ENCODE measurements around the gene PSMD11. TPM values are rescaled to one million over a fixed set of nuclear protein-coding genes. Genes with fewer than 3 reads are reported as not detected.

PSMD11 gene
- total RNA-seq, 1 donor from 2014 or later = 110 TPM

- Mint-ChIP-seq H3K4me1 (ENCODE audit: unreplicated experiment) (peaks cover 3% of the 10 kb centered on the region), H3K4me3 (ENCODE audit: unreplicated experiment) (no peak overlapping the region), H3K27me3 (ENCODE audit: unreplicated experiment) (peaks cover 5% of the 10 kb centered on the region), H3K27ac (ENCODE audit: unreplicated experiment) (no peak overlapping the region), H3K36me3 (ENCODE audit: low read depth, unreplicated experiment) (peaks cover 45% of the 10 kb centered on the region), H3K9me3 (ENCODE audit: unreplicated experiment) (no peaks in the 10 kb centered on the region)
- TF ChIP-seq CTCF (IDR thresholded peaks at IDR 0.05; ENCODE audit: unreplicated experiment) = no peak
- DNase-seq (ENCODE audit: low spot score) = no peak
Measured at GRCh38 chr17:32481193-32481592, 36.9 kb downstream of the PSMD11 start.

- peaks cover 7% of the 10 kb centered on the region for H3K27me3 Mint-ChIP-seq (ENCODE audit: unreplicated experiment)
- no peaks in the 10 kb centered on the region for H3K9me3 Mint-ChIP-seq (ENCODE audit: unreplicated experiment)
- TF ChIP-seq CTCF (IDR thresholded peaks at IDR 0.05; ENCODE audit: unreplicated experiment) = no peak
- peaks cover 5% of the 10 kb centered on the region for H3K4me1 Mint-ChIP-seq (ENCODE audit: unreplicated experiment)
- no peak for DNase-seq (ENCODE audit: low spot score)
- H3K4me3 Mint-ChIP-seq (ENCODE audit: unreplicated experiment) = no peak overlapping the region
- peaks cover 38% of the 10 kb centered on the region for H3K36me3 Mint-ChIP-seq (ENCODE audit: low read depth, unreplicated experiment)
- H3K27ac Mint-ChIP-seq (ENCODE audit: unreplicated experiment) = no peak overlapping the region
Measured at GRCh38 chr17:32482568-32483320, 38.4 kb downstream of the PSMD11 start.

GRCh38 chr17:32483451-32484019 lies 39.2 kb downstream of the PSMD11 start:
- TF ChIP-seq CTCF (IDR thresholded peaks at IDR 0.05; ENCODE audit: unreplicated experiment) = no peak
- Mint-ChIP-seq H3K4me1 (ENCODE audit: unreplicated experiment) (peaks cover 10% of the 10 kb centered on the region), H3K9me3 (ENCODE audit: unreplicated experiment) (no peaks in the 10 kb centered on the region), H3K36me3 (ENCODE audit: low read depth, unreplicated experiment) (peaks cover 32% of the 10 kb centered on the region), H3K4me3 (ENCODE audit: unreplicated experiment) (no peak overlapping the region), H3K27ac (ENCODE audit: unreplicated experiment) (no peak overlapping the region), H3K27me3 (ENCODE audit: unreplicated experiment) (peaks cover 11% of the 10 kb centered on the region)
- DNase-seq (ENCODE audit: low spot score) = peak; percentile 38

- Mint-ChIP-seq H3K4me3 (ENCODE audit: unreplicated experiment) (no peak overlapping the region), H3K36me3 (ENCODE audit: low read depth, unreplicated experiment) (peaks cover 29% of the 10 kb centered on the region), H3K27me3 (ENCODE audit: unreplicated experiment) (peaks cover 11% of the 10 kb centered on the region), H3K27ac (ENCODE audit: unreplicated experiment) (no peak overlapping the region), H3K4me1 (ENCODE audit: unreplicated experiment) (peaks cover 10% of the 10 kb centered on the region), H3K9me3 (ENCODE audit: unreplicated experiment) (no peaks in the 10 kb centered on the region)
- no peak for TF ChIP-seq CTCF (IDR thresholded peaks at IDR 0.05; ENCODE audit: unreplicated experiment)
- DNase-seq (ENCODE audit: low spot score) = no peak
Measured at GRCh38 chr17:32484041-32484461, 39.7 kb downstream of the PSMD11 start.

GRCh38 chr17:32484628-32485027 lies 40.3 kb downstream of the PSMD11 start:
- no peak for DNase-seq (ENCODE audit: low spot score)
- H3K4me3 Mint-ChIP-seq (ENCODE audit: unreplicated experiment) = no peak overlapping the region
- H3K36me3 Mint-ChIP-seq (ENCODE audit: low read depth, unreplicated experiment) = peaks cover 23% of the 10 kb centered on the region
- no peak overlapping the region for H3K27ac Mint-ChIP-seq (ENCODE audit: unreplicated experiment)
- H3K9me3 Mint-ChIP-seq (ENCODE audit: unreplicated experiment) = no peaks in the 10 kb centered on the region
- H3K4me1 Mint-ChIP-seq (ENCODE audit: unreplicated experiment) = peaks cover 10% of the 10 kb centered on the region
- no peak for TF ChIP-seq CTCF (IDR thresholded peaks at IDR 0.05; ENCODE audit: unreplicated experiment)
- peaks cover 11% of the 10 kb centered on the region for H3K27me3 Mint-ChIP-seq (ENCODE audit: unreplicated experiment)
